ENCODE data around the gene FOXP1.

GRCh38 chr3:71072986-71073385 is 510.5 kb downstream of the FOXP1 start:
- TF ChIP-seq POLR2A (IDR thresholded peaks at IDR 0.05; ENCODE audit: low read depth, low read length) (no peak), POLR2AphosphoS5 (IDR thresholded peaks at IDR 0.05; ENCODE audit: low read depth, low read length) (no peak), TAF1 (IDR thresholded peaks at IDR 0.05; ENCODE audit: low read depth, low read length) (no peak), SPI1 (IDR thresholded peaks at IDR 0.05; ENCODE audit: low read depth, low read length) (no peak)
